HG03521 (cell line): ENCODE data around the gene TRAM2.

ENCODE experiments used
- ATAC-seq: cut with Tn5 transposase; IDR thresholded peaks from one replicate; pipeline ENCODE4 v1.9.1; 2021; ENCODE audit warnings: mild to moderate bottlenecking, moderate library complexity; ENCODE audit not compliant: unreplicated experiment

Gene TRAM2

GRCh38 chr6:52533491-52533890, 43.4 kb downstream of the TRAM2 start:
- ATAC-seq = no peak

GRCh38 chr6:52532457-52532856, 44.4 kb downstream of the TRAM2 start:
- no peak for ATAC-seq

GRCh38 chr6:52531834-52532233, 45.0 kb downstream of the TRAM2 start:
- ATAC-seq = no peak

GRCh38 chr6:52531396-52531795, 45.5 kb downstream of the TRAM2 start:
- no peak for ATAC-seq

GRCh38 chr6:52530351-52530750, 46.5 kb downstream of the TRAM2 start:
- no peak for ATAC-seq

GRCh38 chr6:52529311-52529710, 47.5 kb downstream of the TRAM2 start:
- ATAC-seq = peak; percentile 67

GRCh38 chr6:52527436-52527835, 49.4 kb downstream of the TRAM2 start:
- no peak for ATAC-seq

GRCh38 chr6:52526634-52527033, 50.2 kb downstream of the TRAM2 start:
- no peak for ATAC-seq

GRCh38 chr6:52524918-52525317, 51.9 kb downstream of the TRAM2 start:
- no peak for ATAC-seq

GRCh38 chr6:52523378-52524142, 53.3 kb downstream of the TRAM2 start:
- ATAC-seq = no peak

- no peak for ATAC-seq
Observed at GRCh38 chr6:52522655-52523054, 54.2 kb downstream of the TRAM2 start.

GRCh38 chr6:52522151-52522626, 54.7 kb downstream of the TRAM2 start:
- no peak for ATAC-seq

- ATAC-seq = no peak
Observed at GRCh38 chr6:52519618-52520017, 57.2 kb downstream of the TRAM2 start.

- ATAC-seq = no peak
Observed at GRCh38 chr6:52518279-52518945, 58.4 kb downstream of the TRAM2 start.

- peak; percentile 86 for ATAC-seq
Observed at GRCh38 chr6:52517502-52518278, 59.2 kb downstream of the TRAM2 start.

- ATAC-seq = no peak
Observed at GRCh38 chr6:52516943-52517342, 59.9 kb downstream of the TRAM2 start.

- no peak for ATAC-seq
Observed at GRCh38 chr6:52516269-52516668, 60.6 kb downstream of the TRAM2 start.

GRCh38 chr6:52515219-52515960, 61.5 kb downstream of the TRAM2 start:
- no peak for ATAC-seq

- no peak for ATAC-seq
Observed at GRCh38 chr6:52514514-52514913, 62.3 kb downstream of the TRAM2 start.

- ATAC-seq = no peak
Observed at GRCh38 chr6:52513896-52514295, 63.0 kb downstream of the TRAM2 start.

- ATAC-seq = no peak
Observed at GRCh38 chr6:52513464-52513863, 63.4 kb downstream of the TRAM2 start.
